K562 (cell line): ENCODE data around the gene PNKD. TPM values are rescaled to one million over a fixed set of nuclear protein-coding genes. Genes with fewer than 3 reads are reported as not detected.
A peak's percentile ranks its signal among the peaks of the same experiment; 100 is the strongest.

Experiments
- BDP1 ChIP-seq: IDR thresholded peaks from 3 replicates; pipeline ENCODE4 v1.6.1; 2011; ENCODE audit not compliant: insufficient read length, insufficient read depth
- DMBX1 ChIP-seq: fragments of 250-450 bp; sonication (Bioruptor Pico); IDR thresholded peaks from 2 replicates; pipeline ENCODE4 v1.8.0; 2022; ENCODE audit warnings: inconsistent platforms, mild to moderate bottlenecking, moderate library complexity, borderline replicate concordance
- FOSL1 ChIP-seq: fragments of 200-800 bp; sonication (Bioruptor generic); conservative IDR thresholded peaks from 2 replicates; pipeline ENCODE4 v1.6.1; 2016; ENCODE audit warnings: missing genetic modification characterization, missing compliant biosample characterization
- FOXJ3 ChIP-seq: sonication (generic); formaldehyde crosslinking; IDR thresholded peaks from 2 replicates; pipeline ENCODE4 v1.4.0; 2020; ENCODE audit warnings: mild to moderate bottlenecking, missing genetic modification reagents
- KDM5B ChIP-seq: fragments of 200-600 bp; sonication (generic); IDR thresholded peaks from 2 replicates; pipeline ENCODE4 v1.6.1; 2012; ENCODE audit warnings: low read depth, mild to moderate bottlenecking, moderate library complexity, low read length, control low read depth, inconsistent platforms; ENCODE audit not compliant: insufficient replicate concordance
- NUFIP1 ChIP-seq: fragments of 450-650 bp; IDR thresholded peaks from 2 replicates; pipeline ENCODE4 v1.6.1; 2018; ENCODE audit not compliant: partially characterized antibody
- PCBP2 ChIP-seq: fragments of 200-400 bp; formaldehyde crosslinking; IDR thresholded peaks from 2 replicates; pipeline ENCODE4 v1.6.1; 2018; ENCODE audit warnings: low read length, low read depth, mild to moderate bottlenecking, moderate library complexity; ENCODE audit not compliant: poor library complexity, severe bottlenecking
- RAD21 ChIP-seq, 2 experiments: fragments of 250-450 bp in 1 of 2; fragments of 450-650 bp in 1 of 2; sonication (Bioruptor Pico) in 1 of 2; formaldehyde crosslinking in 1 of 2; IDR thresholded peaks in 1 of 2; conservative IDR thresholded peaks in 1 of 2; 2 replicates each; pipeline versions ENCODE4 v1.4.0 to v1.8.0; 2020 to 2022; ENCODE audit warnings: mild to moderate bottlenecking in 2 of 2, moderate library complexity in 1 of 2
- TEAD1 ChIP-seq, 2 experiments: fragments of 450-650 bp in 1 of 2; sonication (generic) in 1 of 2; formaldehyde crosslinking; IDR thresholded peaks; 2 replicates each; pipeline versions ENCODE4 v1.4.0 to v1.8.0; 2020 to 2022; ENCODE audit warnings: mild to moderate bottlenecking in 2 of 2, missing genetic modification reagents in 1 of 2
- TFAM ChIP-seq: fragments of 250-450 bp; sonication (Bioruptor Pico); conservative IDR thresholded peaks from 2 replicates; pipeline ENCODE4 v1.5.0; 2021; ENCODE audit warnings: mild to moderate bottlenecking, moderate library complexity
- ZKSCAN3 ChIP-seq: fragments of 250-450 bp; sonication (Bioruptor Pico); IDR thresholded peaks from 2 replicates; pipeline ENCODE4 v1.4.0; 2020
- ZNF165 ChIP-seq: fragments of 250-450 bp; sonication (Bioruptor Pico); IDR thresholded peaks from 2 replicates; pipeline ENCODE4 v1.4.0; 2020; ENCODE audit warnings: borderline replicate concordance
- ZNF263 ChIP-seq: sonication (generic); formaldehyde crosslinking; IDR thresholded peaks from 2 replicates; pipeline ENCODE4 v1.8.0; 2022; ENCODE audit warnings: mild to moderate bottlenecking, missing genetic modification reagents, borderline replicate concordance
- ZNF431 ChIP-seq: sonication (generic); formaldehyde crosslinking; IDR thresholded peaks from 2 replicates; pipeline ENCODE4 v1.8.0; 2022; ENCODE audit warnings: mild to moderate bottlenecking, missing genetic modification reagents
- polyA plus RNA-seq, 8 experiments: library from polyadenylated mRNA; depleted of rRNA in 4 of 8; stranded (reverse) in 5 of 8; unstranded in 3 of 8; fragments of >200 nt; fragmentation: Nextera tagmentation in 2 of 8; fragmentation: Illumina TruSeq in 1 of 8; extraction: Ambion mirVana in 2 of 8; extraction: Trizol in 1 of 8; gene quantifications; 2 replicates each; pipeline versions ENCODE4 v1.2.1 to v1.2.3, GENCODE V29; 2011 to 2014; ENCODE audit warnings: inconsistent platforms in 1 of 8, missing spikeins in 1 of 8
- total RNA-seq, 7 experiments: library from RNA; depleted of rRNA in 6 of 7; stranded (reverse); fragments of >200 nt in 6 of 7; fragmentation: Illumina TruSeq in 2 of 7; extraction: Trizol in 2 of 7; gene quantifications; 2 replicates each; pipeline versions ENCODE4 v1.2.1 to v1.2.3, GENCODE V29; 2011 to 2021; ENCODE audit warnings: low replicate concordance in 1 of 7
- TF ChIP-seq, protein P1 (sequence below): sonication (generic); formaldehyde crosslinking; IDR thresholded peaks from 2 replicates; pipeline ENCODE4 v1.8.1; 2023; ENCODE audit warnings: mild to moderate bottlenecking, missing genetic modification reagents
- TF ChIP-seq, protein P2 (sequence below): fragments of 450-650 bp; IDR thresholded peaks from 2 replicates; pipeline ENCODE4 v1.6.1; 2016; ENCODE audit warnings: borderline replicate concordance
- TF ChIP-seq, protein P3 (sequence below): fragments of 450-650 bp; IDR thresholded peaks from 2 replicates; pipeline ENCODE4 v1.6.1; 2016
- TF ChIP-seq, protein P4 (sequence below): sonication (generic); formaldehyde crosslinking; IDR thresholded peaks from 2 replicates; pipeline ENCODE4 v1.8.0; 2022; ENCODE audit warnings: mild to moderate bottlenecking, missing genetic modification reagents
- TF ChIP-seq, protein P5 (sequence below): sonication (generic); formaldehyde crosslinking; IDR thresholded peaks from 2 replicates; pipeline ENCODE4 v1.8.0; 2022; ENCODE audit warnings: mild to moderate bottlenecking, low read depth, missing genetic modification reagents

Gene PNKD
- total and polyA plus RNA-seq, 9 of the 15 experiments (the other 6 are each of a cell fraction or from before 2014, with no cell fraction given), result 26.0 to 105 (median 60.1) TPM

DNA sequence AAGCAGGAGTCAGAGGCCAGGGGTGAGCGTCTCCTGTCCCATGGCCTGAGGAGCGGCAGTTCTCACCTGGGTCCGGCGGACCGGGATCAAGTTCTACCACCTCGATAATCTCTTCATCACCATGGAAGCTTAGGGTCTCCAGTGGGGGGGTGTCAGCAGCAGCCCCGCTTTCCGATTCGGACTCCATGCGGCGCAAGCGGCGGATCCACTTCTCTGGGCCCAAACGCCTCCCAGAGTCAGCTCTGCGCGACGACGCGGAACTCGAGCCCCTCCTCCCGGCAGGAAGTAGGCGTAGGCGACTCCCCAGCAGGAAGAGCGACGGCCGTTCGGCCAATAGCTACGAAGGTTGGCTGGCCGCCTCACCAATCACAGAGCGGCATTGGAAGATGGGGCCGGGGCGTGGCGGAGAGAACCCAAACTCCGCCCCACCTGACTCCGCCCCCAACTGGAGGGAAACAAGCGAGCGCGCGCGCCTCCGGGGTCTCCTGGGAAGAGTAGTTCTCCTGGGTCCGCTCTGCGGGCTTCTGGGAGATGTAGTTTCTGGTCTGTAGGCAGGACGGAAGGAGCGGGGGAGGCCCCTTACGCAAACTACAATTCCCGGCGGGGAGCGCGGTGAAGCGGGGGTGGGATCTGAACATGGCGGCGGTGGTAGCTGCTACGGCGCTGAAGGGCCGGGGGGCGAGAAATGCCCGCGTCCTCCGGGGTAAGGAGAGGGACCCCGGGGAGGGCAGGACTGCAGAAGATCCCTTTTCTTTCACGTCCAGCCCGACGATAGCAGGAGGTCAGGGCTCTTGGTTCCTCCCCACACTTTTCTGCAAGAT lies at the start of gene PNKD, which contains the start of gene AAMP (continued):
- TF ChIP-seq, protein P1, sequence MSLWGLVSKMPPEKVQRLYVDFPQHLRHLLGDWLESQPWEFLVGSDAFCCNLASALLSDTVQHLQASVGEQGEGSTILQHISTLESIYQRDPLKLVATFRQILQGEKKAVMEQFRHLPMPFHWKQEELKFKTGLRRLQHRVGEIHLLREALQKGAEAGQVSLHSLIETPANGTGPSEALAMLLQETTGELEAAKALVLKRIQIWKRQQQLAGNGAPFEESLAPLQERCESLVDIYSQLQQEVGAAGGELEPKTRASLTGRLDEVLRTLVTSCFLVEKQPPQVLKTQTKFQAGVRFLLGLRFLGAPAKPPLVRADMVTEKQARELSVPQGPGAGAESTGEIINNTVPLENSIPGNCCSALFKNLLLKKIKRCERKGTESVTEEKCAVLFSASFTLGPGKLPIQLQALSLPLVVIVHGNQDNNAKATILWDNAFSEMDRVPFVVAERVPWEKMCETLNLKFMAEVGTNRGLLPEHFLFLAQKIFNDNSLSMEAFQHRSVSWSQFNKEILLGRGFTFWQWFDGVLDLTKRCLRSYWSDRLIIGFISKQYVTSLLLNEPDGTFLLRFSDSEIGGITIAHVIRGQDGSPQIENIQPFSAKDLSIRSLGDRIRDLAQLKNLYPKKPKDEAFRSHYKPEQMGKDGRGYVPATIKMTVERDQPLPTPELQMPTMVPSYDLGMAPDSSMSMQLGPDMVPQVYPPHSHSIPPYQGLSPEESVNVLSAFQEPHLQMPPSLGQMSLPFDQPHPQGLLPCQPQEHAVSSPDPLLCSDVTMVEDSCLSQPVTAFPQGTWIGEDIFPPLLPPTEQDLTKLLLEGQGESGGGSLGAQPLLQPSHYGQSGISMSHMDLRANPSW, result no peak
- TF ChIP-seq, protein P2, sequence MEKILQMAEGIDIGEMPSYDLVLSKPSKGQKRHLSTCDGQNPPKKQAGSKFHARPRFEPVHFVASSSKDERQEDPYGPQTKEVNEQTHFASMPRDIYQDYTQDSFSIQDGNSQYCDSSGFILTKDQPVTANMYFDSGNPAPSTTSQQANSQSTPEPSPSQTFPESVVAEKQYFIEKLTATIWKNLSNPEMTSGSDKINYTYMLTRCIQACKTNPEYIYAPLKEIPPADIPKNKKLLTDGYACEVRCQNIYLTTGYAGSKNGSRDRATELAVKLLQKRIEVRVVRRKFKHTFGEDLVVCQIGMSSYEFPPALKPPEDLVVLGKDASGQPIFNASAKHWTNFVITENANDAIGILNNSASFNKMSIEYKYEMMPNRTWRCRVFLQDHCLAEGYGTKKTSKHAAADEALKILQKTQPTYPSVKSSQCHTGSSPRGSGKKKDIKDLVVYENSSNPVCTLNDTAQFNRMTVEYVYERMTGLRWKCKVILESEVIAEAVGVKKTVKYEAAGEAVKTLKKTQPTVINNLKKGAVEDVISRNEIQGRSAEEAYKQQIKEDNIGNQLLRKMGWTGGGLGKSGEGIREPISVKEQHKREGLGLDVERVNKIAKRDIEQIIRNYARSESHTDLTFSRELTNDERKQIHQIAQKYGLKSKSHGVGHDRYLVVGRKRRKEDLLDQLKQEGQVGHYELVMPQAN, result peak; percentile 62
- TF ChIP-seq BDP1 (no peak), PCBP2 (no peak), RAD21 (CRISPR knock-in tag; conservative IDR thresholded peaks at IDR 0.05 in 1 of 2, IDR thresholded peaks at IDR 0.05 in 1 of 2) (0 out of 4 replicates have a peak, but pooled peaks of 1 of the 2 experiments have one; percentile 1), ZNF165 (CRISPR knock-in tag) (no peak), FOSL1 (tag) (no peak), TEAD1 (CRISPR knock-in tag; IDR thresholded peaks at IDR 0.05) (peak in 1 of 2 experiments; percentile 69; a peak in 1 of 4 replicates), ZKSCAN3 (CRISPR knock-in tag) (no peak), TFAM (CRISPR knock-in tag) (no peak), KDM5B (peak; percentile 65), NUFIP1 (no peak), DMBX1 (CRISPR knock-in tag) (peak; percentile 71; the same call in 1 of the 2 replicates), ZNF431 (CRISPR knock-in tag) (no peak), FOXJ3 (CRISPR knock-in tag) (no peak), ZNF263 (0 out of 2 replicates have a peak, but pooled peaks have one; percentile 50)
- TF ChIP-seq, protein P3, sequence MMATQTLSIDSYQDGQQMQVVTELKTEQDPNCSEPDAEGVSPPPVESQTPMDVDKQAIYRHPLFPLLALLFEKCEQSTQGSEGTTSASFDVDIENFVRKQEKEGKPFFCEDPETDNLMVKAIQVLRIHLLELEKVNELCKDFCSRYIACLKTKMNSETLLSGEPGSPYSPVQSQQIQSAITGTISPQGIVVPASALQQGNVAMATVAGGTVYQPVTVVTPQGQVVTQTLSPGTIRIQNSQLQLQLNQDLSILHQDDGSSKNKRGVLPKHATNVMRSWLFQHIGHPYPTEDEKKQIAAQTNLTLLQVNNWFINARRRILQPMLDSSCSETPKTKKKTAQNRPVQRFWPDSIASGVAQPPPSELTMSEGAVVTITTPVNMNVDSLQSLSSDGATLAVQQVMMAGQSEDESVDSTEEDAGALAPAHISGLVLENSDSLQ, result peak; percentile 99
- TF ChIP-seq, protein P4, sequence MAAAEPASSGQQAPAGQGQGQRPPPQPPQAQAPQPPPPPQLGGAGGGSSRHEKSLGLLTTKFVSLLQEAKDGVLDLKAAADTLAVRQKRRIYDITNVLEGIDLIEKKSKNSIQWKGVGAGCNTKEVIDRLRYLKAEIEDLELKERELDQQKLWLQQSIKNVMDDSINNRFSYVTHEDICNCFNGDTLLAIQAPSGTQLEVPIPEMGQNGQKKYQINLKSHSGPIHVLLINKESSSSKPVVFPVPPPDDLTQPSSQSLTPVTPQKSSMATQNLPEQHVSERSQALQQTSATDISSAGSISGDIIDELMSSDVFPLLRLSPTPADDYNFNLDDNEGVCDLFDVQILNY (CRISPR knock-in tag), result no peak
- TF ChIP-seq, protein P5, sequence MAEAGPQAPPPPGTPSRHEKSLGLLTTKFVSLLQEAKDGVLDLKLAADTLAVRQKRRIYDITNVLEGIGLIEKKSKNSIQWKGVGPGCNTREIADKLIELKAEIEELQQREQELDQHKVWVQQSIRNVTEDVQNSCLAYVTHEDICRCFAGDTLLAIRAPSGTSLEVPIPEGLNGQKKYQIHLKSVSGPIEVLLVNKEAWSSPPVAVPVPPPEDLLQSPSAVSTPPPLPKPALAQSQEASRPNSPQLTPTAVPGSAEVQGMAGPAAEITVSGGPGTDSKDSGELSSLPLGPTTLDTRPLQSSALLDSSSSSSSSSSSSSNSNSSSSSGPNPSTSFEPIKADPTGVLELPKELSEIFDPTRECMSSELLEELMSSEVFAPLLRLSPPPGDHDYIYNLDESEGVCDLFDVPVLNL (CRISPR knock-in tag), result no peak
